Islet of Langerhans (tissue), 1 donor: Measurements from ENCODE around the gene CDK9.

Experiments
- FAIRE-seq: peaks from one replicate; lab custom pipeline; 2011; peaks lifted over from hg19 to GRCh38; lab: Jason Lieb, UNC

The CDK9 gene

DNA sequence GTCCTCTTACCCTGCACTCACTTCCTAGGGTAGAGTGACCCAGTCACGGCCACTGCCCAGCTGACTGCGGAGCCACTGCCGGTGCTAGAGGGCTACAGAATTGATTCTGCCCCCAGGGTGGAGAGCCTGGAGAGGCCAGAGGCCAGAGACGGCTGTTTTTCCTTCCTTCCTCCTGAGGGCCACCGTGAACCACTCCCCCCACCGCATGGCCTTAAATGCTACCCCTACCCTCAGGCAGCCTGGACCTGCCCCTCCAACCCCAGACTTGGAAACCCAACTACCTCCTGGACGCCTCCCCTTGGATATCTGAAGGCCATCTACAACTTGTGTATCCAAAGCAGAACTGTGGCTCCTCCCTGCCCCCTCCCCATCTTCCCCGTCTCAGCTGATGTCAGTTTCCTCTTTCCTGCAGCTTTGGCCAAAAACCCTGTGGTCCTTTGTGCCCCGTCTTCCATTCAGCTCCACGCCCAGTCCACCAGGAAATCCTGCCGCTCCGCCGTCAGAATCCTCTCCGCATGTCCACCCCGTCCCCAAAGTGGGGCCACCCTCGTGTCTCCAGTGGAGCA is 23.6 kb upstream of the CDK9 start:
- FAIRE-seq: no peak

DNA sequence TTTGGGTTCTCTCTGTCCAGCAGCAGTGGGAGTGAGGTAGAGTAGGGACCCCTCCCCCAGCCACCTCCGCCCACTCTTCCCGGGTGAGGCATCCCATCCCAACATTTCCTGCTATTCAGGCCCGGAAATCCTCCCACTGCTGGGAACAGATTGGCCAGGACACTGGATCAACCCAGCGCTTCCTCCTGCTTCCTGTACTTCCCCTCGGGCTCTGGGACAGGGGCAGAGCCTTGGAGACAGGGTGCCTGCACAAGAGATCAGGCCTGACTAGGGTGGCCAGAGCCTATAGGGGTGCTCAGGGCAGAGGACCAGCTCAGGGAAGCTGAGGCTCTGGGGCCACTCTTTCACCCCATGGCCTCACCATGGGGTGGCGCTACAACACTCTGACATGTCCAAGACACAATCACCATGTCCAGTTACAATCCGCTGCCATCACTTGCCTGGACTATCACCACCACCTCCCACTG is 21.9 kb upstream of the CDK9 start:
- no peak for FAIRE-seq

DNA sequence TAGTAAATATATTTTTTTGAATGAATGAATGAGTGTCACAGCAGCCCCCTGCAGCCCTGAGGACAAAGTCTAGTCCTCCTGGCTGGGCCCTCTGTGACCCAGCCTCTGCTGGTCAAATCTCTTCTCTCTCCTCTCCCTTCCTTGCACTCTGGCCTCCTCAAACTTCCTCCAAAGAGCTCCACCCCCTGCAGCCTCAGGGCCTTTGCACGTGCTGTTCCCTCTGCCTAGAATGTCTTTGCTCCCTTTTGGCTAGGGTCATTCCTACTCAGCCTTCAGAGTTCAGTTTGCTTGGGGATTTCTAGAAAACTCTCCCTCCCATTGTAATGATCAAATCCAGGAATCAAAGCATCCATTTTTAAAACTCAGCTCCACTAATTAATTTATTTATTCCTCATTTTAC is 20.4 kb upstream of the CDK9 start:
- FAIRE-seq: no peak

DNA sequence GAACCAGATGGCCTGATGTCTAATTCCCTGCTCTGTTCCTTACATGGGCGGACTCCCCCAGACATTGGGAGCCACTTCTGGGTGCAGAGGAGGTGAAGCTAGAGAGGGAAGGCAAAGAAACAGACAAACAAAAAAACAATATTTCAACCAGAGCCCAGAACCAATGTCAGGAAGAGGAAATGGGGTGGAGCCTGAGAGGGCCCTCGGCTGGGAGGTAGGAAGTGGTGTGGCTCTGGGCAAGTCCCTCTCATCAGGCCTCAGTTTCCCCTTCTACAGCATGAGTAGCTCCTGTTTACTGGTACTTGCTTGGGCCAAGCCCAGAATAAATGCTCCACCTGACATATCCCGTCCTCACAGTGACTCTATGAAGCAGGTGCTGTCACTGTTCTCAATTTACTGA is 18.4 kb upstream of the CDK9 start:
- no peak for FAIRE-seq

DNA sequence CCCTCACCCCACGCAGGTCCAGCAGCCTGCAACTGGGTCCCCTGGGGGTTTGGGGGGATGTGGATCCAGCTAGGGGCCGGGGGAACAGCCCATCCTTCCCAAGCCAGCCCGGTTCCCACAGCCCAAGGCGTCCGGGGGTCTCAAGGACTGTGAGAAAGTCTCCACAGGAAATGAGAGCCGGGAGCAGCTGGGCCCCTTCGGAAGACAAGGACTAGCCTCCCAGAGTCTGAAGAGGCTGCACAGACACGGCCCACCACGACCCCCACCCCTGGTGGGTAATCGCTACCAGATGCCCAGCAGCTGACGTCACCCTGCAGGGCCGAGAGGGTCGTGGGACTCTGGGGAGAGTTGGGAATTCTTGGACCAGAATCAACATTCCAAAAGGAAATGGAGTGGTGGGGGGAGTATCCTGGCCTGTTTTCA is 17.9 kb upstream of the CDK9 start:
- FAIRE-seq: no peak

DNA sequence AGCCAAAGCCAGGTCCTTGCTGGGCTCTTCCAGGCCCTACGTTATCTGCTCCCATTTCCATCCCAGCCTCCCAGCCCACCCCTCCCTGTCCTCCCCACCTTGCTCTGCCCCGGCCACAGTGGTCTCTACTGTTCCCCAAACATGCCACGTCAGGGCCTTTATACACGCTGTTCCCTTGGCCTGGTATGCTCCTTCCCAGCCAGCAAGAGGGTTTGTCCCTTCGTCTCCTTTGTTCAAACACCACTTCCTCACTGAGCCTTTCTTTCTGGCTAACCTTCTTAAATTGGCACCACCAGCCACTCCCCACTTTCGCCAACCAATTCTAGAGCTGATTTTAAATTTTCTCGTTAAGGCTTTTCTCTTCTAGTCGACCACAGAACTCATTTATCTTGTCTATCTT is 17.1 kb upstream of the CDK9 start:
- FAIRE-seq: no peak

DNA sequence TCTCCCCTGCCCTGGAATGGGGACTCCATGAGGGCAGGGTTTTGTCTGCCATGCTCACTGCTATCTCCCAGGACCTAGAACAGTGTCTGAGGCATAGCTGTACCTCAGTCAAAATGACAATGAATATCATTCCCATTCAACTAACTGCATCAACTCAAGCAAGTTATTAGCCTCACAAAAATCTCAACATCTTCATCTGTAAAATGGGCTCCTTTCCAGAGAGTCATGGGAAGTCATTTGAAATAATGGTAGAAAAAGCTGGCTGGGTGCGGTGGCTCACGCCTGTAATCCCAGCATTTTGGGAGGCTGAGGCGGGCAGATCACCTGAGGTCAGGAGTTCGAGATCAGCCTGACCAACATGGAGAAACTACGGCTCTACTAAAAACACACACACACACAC is 16.7 kb upstream of the CDK9 start:
- no peak for FAIRE-seq

DNA sequence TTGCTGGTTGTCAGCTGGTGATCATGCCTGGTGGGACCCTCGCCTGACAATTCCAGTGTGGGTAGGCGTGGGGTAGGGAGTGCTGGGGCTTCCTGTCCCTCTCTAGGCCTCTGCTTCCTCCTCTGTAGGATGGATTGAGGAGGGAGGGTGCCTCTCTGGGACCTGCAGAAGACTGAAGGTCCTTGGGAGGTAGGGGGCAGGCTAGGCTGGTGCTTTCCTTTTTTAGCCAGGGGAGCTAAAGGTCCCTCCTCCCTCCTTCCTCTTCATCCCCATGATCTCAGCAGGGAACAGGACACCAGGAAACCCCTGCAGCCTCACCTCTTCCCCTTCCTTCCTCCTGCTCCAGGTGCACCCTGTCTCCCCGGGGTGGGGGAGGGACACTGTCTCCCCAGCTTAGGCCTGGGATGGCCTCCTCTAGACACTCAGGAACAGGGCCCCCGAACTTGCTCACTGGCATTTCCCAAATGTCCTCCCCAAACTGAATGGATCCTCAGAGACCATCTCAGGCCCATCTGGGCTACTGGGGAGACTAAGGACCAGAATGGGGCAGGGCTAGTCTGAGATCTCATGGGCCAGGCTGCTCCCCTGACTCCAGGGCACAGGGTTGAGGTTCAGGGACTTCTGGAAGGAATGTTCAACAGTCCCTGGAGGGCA is 15.8 kb upstream of the CDK9 start:
- no peak for FAIRE-seq

DNA sequence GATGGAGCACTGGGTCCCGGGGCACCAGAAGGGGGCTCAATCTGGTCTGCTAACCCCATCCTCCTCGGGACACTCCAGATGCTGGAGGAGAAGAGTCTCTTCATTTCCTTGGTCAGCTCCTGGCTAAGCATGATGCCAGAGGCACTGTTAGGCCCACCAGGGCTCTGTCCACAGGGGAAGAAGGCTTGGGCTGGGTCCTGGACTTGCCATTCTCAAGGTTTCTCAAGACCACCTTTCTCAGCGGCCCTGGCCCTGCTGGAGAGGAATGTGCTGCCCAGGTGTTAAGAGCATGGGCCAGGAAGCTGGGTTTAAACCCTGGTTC is 15.3 kb upstream of the CDK9 start:
- no peak for FAIRE-seq

DNA sequence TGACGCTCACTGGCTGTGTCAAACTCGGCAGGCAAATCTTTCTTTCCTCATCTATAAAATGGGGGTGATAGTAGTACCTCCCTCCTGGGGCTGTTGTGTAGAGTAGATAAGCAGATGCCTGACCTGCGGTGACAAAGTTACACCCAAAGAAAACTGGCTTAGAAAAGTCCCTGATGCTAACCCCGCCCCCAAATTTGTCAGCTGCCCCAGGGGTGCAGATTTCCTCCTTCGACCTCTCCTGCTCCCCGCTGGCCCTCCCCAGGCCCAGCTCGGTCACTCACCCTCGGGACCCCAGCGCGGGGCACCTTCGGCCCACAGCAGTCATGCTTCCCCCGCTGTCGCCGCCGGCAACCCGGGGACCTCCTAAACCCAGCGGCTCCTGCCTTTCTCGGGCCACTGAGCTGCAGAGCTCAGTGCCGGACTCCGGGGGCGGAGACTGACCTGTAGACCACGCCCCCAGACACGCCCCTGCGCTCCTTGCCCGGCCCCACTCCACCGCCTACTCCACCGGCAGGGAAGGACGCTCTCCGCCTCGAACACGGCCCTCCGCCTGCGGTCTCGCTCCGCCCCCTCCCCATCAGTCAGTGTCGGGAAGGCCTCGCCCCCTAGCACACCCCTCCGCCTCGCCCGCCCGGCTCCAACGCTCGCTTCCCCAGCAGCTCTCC is 14.8 kb upstream of the CDK9 start:
- FAIRE-seq: no peak

DNA sequence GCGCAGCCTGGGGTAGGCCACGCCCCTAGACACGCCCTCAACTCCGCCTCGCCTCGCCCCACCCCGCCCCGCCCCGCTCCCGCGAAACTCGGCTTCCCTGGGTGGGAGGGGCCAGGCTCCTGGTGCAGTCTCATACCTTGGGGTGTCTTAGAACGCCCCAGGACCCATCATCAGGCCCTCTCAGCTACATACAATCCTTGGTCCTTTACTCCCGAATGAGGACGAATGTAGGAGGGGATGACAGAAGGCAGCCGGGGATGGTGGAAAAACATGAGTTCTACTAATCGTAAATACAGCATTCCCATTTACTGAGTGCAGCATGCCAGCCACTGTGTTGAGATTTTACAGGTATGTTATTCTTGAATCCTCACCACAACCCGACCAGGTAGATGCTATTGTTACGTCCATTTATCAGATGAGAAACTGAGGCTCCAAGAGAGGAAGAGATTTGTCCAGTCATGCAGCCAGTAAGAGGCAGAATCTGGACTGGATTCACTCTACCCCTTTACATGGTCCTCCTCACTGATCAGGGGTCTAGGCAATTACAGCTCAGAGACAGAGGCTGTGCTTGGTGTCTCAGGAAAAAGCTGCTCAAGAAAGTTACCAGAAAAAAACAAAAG is 14.2 kb upstream of the CDK9 start:
- FAIRE-seq: no peak

DNA sequence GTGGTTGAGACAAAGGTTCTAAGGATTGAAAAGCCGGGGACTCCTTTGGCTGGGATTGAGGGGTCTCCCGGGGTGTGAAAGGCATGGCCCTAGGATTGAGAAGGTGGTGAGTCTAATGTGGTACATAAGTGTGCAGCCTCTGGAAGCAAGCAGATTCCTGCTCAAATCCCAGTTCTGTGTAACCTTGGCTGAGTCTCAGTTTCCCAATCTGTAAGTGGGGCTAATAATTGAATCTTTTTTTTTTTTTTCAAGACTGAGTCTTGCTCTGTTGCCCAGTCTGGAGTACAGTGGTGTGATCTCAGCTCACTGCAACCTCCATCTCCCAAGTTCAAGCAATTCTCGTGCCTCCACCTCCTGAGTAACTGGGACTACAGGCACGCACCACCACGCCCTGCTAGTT is 13.2 kb upstream of the CDK9 start:
- no peak for FAIRE-seq

DNA sequence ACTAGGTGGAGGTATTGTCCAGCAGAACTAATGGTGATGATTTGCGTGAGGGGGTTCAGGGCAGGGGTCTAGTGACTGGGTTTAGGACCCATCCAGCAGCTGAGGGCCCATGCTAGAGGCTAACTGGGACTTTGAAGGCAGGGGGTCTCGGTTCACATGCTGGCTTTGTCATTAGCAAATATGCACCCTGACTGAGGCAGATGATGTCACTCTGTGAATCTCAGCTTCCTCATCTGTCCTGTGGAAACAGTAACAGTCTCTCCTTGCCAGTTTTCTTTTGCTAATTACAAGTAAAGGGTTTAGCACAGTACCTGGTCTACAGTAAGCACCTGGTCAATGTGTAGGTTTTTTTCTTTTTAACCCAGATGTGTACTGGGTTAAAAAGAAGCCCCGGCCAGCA is 12.6 kb upstream of the CDK9 start:
- FAIRE-seq: no peak

DNA sequence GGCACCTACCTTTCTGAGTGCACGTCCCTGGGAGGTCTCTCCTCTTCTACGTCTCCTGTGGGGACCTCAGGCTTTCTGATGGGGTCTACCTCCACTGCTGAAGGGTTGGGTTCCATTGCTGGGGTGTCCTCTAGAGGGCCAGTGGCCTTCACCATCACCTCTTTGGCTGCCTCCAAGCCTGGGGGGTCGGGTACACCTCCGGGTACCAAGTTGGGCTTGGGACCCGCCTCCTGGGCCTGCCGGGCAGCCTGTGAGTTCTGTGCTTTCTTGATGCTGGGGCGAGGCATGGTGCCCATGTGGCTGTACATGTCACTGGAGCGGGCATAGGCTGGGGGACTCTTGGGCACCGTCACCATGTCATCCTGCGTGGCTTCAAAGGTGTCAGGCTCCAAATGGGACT is 11.9 kb upstream of the CDK9 start:
- no peak for FAIRE-seq

DNA sequence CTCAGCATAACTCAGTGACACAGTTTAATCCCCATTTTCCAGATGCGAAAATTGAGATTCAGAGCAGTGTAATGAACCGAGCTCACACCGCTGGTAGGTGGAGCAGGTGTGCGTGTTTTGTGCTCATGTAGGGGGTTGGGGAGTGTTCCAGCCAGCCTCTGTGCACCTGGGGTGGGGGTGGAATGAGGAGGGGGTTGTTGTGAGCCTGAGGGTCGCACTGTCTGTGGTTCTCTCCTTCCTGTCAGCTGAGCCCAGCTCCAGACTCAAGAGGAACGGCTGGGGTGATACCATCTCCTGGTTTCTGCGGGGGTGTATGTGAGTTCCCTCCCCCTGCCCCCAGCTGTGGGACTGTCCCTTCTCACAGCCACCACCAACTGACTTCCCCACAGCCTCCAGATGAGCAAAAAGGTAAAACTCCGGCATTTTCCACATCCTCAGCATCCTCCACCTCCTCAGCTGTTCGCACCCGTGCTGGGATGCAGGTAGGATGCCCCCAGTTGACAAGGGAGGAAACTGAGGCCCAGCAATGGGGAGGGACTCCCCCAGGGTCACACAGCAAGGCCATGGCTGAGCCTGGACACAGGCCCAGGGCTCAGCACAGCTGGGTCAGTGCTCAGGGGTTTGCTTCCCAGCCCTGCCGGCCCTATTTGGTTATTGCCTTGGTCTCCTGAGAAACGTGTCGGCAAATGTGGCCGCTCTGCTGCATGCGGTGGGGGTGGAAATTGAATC is 9.5 kb upstream of the CDK9 start:
- FAIRE-seq: no peak

DNA sequence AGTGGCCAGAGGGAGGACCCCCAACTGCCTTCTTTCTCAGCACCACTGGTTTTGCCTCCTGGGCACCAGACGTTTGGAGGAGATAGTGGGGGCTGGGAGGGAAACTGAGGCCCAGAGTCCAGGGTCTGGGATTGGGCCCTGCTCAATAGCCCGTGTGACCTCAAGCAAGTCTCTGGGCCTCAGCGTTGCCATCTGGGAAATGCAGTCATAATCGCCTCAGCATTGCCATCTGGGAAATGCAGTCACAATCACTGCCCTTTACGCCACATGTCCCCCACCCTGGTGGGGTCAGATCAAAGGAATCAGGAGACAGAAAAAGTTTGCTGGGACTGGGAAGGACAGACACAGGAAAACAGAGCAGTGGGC is 8.9 kb upstream of the CDK9 start:
- FAIRE-seq: no peak

DNA sequence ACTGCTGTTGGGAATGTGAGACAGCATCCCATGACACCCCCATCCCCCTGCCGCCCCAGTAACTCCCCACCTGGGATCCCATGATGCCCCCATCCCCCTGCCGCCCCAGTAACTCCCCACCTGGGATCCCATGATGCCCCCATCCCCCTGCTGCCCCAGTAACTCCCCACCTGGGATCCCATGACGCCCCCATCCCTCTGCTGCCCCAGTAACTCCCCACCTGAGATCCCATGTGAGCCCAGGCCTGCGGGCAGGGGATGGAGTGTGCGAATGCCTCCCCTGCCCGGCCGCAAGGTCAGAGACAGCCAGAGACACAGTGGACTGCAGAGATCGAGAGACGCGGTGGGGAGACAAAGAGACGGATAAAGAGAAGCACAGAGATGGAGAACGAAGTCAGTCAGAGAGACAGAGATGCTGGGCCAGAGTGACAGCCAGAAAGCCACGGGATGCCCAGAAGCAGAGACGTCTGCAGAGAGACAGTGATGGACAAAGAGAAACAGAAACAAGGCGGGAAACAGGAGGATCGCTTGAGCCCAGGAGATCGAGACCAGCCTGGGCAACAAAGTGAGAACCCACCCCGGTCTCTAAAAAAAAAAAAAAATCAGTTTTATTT is 8.4 kb upstream of the CDK9 start:
- no peak for FAIRE-seq

DNA sequence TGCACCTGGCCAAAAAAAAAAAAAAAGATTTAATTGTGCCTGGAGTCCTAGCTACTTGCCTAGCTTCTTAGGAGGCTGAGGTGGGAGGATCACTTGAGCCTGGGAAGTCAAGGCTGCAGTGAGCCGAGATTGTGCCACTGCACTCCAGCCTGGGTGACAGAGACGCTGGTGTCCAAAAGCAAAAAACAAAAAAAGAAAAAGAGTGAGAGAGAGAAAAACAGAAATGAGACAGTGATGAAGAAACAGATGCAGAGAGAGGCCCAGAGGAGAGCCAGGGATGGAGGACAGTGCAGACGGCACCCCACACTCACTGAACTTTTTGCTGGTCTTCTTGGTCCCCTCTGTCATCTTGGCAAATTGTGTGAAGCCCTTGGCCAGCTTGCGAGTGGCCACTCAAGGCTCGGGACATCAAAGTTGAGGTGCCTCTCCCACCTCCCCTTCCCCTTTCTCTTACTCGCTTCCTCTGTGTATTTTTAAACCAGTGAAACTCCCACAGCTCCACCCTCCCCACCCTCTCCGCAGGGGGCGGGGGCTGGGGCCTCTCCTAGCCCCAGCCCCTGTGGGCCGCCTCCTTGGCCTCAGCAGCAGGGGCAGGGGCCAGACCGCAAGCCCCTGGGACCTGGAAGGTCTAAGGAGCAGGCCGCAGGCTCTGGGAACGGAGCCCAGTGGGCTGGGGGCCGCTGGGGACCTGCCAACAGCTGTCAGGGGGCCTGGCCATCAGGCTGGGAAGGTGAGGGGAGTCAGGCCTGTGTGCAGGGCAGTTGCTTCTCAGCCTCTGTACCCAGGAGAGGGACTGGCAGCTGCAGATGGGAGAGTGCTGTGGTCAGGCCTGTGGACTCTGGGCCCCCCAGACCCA is 7.3 kb upstream of the CDK9 start, which contains the start of gene SH2D3C:
Gene SH2D3C (minus strand): TSS at position 387 of the 856 bp plus-strand sequence. CDS start 39 bp downstream, at position 348.
- FAIRE-seq: no peak

DNA sequence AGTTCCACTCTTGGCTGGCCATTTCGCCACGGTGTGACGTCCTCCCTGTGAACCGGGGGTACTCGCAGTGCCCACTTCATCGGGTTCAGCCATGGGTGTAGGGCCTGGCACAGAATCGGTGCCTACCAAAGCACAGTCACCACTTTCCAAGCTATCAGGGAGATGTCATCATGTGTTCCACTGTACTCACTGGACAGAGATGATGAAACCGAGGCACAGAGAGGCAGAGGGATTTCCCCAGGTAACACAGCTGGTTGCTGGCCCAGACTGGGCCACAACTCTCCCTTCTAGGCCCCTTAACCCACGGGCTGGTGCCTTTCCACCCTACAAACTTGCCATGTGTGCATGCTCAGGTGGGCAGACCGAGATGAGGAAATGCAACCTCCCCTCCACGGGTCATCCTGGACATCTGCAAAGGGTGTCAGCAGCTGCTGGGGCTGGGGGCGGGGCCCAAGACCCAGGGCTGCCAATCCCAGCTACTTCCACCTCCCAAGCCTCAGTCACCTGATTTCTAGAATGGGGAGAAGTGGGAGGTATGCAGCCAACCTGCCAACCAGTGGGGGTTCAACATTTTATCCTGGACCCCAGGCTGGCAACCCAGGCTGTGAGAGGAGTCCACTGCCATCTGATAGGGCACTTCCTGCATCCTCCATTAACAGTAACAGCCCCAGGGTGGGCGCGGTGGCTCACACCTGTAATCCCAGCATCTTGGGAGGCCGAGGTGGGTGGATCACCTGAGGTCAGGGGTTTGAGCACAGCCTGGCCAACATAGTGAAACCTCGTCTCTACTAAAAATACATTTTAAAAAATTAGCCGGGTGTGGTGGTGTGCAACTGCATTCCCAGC is 6.5 kb upstream of the CDK9 start:
- no peak for FAIRE-seq

DNA sequence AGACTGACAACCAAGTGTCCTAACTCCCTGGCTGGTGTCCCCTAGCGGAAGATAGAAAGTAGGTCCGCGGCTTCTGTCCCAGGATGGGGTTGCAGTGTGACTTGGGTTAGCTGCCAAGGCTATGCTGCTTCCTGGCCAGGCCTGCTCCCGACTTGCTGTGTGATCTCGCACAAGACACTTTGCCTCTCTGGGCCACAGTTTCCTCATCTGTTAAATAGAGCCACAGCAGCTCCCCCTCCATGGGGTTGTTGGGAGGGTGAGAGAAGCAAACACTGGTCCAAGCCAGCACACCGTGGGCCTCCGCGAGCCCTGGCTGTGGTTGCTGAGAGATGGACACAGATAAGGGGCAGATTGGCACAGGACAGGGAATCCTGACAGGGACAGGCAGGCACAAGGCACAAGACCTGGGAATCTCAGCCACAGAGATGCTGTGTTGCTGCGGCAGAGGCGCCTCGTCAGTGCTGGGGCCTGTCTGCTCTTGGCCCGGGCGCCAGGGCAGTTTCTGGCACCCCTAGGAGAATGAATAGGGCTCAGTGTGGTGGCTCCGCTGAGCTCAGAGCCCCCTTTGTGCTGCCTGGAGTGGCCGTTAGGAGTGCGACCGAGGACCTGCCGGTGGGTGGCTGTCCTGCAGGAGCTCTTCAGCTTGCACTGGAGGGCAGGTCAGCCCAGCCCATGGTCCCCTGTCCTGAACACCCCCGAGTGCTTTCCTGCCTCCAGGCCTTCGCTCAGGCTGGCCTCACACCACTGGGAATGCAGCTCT is 5.5 kb upstream of the CDK9 start:
- no peak for FAIRE-seq
